ENCODE results near the gene PCNA. TPM values are rescaled to one million over a fixed set of nuclear protein-coding genes. Genes with fewer than 3 reads are reported as not detected.

The PCNA gene
- total RNA-seq, 1 donor from 2014 or later = 323 TPM

DNA sequence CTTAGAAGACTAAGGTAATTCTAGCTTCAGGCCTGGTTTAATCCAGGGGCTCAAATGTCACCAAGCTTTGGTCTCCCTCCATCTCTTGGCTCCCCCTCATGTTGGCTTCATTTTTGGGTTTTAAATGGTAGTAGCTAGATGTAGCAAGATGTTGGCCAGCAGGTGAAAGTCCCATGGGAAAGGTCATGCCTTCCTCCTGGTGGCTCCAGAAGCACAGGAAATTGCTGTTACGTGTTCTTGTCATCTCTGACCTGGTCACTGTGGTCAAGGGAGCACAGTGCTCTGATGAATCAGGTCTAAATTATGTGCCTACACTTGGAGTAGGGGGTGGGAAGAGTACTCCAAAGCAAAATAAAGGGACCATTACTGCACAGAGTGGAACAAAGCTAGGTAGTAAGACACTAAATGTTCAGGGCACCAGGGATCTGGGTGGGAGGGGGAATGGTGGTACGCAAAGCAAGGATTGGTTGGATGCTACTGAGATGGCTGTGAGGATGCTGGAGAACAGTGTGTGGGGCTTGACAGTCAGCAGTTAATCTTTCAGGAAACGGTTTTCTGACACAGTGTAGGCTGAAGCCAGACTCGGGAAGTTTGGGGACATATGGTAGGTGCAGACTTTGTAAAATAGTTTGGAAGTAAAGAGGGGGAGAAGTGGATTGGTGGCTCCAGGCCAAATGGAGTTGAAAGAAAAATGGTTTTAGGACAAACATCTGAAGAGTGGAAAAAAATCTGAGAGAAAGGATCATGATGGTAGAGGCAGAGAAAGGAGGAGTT lies 37.1 kb upstream of the PCNA start:
- H3F3A ChIP-seq (ENCODE audit: low read depth) = no peaks in the 10 kb centered on the region
- DNase-seq (ENCODE audit: low spot score) = no peak
- no peak overlapping the region for H3K4me3 ChIP-seq
- H2AFZ ChIP-seq (replicated peaks) = no peak overlapping the region
- H3K4me1 ChIP-seq = no peaks in the 10 kb centered on the region
- H3K9me3 ChIP-seq (ENCODE audit: low read depth) = no peaks in the 10 kb centered on the region
- no peaks in the 10 kb centered on the region for H3K9me3 Mint-ChIP-seq
- no peak overlapping the region for H3K9ac ChIP-seq
- no peak overlapping the region for H3K4me3 Mint-ChIP-seq
- peaks cover 71% of the 10 kb centered on the region for H3K79me2 ChIP-seq (ENCODE audit: low read depth)
- H3K27me3 Mint-ChIP-seq (ENCODE audit: insufficient read depth, low read depth) = peaks cover 2% of the 10 kb centered on the region
- H3K27me3 ChIP-seq = no peaks in the 10 kb centered on the region
- H3K4me2 ChIP-seq = no peak overlapping the region
- no peaks in the 10 kb centered on the region for H3K36me3 ChIP-seq
- TF ChIP-seq EZH2 (IDR thresholded peaks at IDR 0.05) = no peak
- TF ChIP-seq, protein P1, sequence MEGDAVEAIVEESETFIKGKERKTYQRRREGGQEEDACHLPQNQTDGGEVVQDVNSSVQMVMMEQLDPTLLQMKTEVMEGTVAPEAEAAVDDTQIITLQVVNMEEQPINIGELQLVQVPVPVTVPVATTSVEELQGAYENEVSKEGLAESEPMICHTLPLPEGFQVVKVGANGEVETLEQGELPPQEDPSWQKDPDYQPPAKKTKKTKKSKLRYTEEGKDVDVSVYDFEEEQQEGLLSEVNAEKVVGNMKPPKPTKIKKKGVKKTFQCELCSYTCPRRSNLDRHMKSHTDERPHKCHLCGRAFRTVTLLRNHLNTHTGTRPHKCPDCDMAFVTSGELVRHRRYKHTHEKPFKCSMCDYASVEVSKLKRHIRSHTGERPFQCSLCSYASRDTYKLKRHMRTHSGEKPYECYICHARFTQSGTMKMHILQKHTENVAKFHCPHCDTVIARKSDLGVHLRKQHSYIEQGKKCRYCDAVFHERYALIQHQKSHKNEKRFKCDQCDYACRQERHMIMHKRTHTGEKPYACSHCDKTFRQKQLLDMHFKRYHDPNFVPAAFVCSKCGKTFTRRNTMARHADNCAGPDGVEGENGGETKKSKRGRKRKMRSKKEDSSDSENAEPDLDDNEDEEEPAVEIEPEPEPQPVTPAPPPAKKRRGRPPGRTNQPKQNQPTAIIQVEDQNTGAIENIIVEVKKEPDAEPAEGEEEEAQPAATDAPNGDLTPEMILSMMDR (IDR thresholded peaks at IDR 0.05) = no peak
- TF ChIP-seq EZH2phosphoT487 (IDR thresholded peaks at IDR 0.05) = no peak
- no peak overlapping the region for H3K27ac Mint-ChIP-seq
- H3K36me3 Mint-ChIP-seq = peaks cover 2% of the 10 kb centered on the region
- H3K4me1 Mint-ChIP-seq = peaks cover 9% of the 10 kb centered on the region
- peaks cover 62% of the 10 kb centered on the region for H4K20me1 ChIP-seq (ENCODE audit: low read depth)
- H3K27ac ChIP-seq = no peak overlapping the region

DNA sequence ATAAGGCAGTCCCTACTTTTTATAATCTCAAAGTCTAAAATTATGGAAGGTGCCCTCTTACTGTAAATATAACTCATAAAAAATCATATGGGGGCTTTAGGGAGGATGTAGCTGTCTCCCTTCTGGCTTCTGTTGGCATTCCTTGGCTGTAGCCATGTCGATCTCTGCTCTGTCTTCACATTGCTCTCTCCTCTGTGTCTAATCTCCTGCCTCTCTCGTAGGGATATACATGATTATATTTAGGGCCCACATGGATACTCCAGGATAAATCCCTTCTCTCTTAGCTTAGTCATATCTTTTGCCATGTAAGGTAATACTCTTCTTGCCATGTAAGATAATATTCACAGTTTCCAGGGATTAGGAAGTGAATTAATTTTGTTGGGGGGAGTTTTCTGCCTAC lies 35.6 kb upstream of the PCNA start:
- peaks cover 59% of the 10 kb centered on the region for H4K20me1 ChIP-seq (ENCODE audit: low read depth)
- Mint-ChIP-seq H3K27ac (no peak overlapping the region), H3K4me3 (no peak overlapping the region), H3K27me3 (ENCODE audit: insufficient read depth, low read depth) (peaks cover 2% of the 10 kb centered on the region), H3K36me3 (no peaks in the 10 kb centered on the region), H3K9me3 (no peaks in the 10 kb centered on the region), H3K4me1 (peaks cover 9% of the 10 kb centered on the region)
- H3K79me2 ChIP-seq (ENCODE audit: low read depth) = peaks cover 69% of the 10 kb centered on the region
- H2AFZ ChIP-seq (replicated peaks) = no peak overlapping the region
- H3K36me3 ChIP-seq = no peaks in the 10 kb centered on the region
- TF ChIP-seq EZH2phosphoT487 (IDR thresholded peaks at IDR 0.05) = no peak
- TF ChIP-seq, protein P1 (IDR thresholded peaks at IDR 0.05) = no peak
- TF ChIP-seq EZH2 (IDR thresholded peaks at IDR 0.05) = no peak
- H3K4me3 ChIP-seq = no peak overlapping the region
- H3K9ac ChIP-seq = no peak overlapping the region
- DNase-seq (ENCODE audit: low spot score) = no peak
- no peaks in the 10 kb centered on the region for H3K4me1 ChIP-seq
- H3K9me3 ChIP-seq (ENCODE audit: low read depth) = no peaks in the 10 kb centered on the region
- H3F3A ChIP-seq (ENCODE audit: low read depth) = no peaks in the 10 kb centered on the region
- no peak overlapping the region for H3K27ac ChIP-seq
- no peaks in the 10 kb centered on the region for H3K27me3 ChIP-seq
- no peak overlapping the region for H3K4me2 ChIP-seq

DNA sequence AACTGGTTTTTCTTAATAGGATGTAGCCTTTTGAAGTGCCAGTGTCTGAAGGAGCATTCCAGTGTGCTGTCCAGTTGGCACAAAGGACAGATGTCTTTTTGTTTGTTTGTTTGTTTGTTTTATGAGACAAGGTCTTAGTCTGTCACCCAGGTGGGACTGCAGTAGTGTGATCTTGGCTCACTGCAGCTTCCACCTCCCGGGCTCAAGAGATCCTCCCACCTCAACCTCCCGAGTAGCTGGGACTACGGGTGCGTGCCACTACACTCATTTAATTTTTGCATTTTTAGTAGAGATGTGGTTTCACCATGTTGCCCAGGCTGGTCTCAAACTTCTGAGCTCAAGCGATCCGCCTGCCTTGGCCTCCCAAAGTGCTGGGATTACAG lies 34.8 kb upstream of the PCNA start:
- H4K20me1 ChIP-seq (ENCODE audit: low read depth) = peaks cover 51% of the 10 kb centered on the region
- peaks cover 2% of the 10 kb centered on the region for H3K27me3 Mint-ChIP-seq (ENCODE audit: insufficient read depth, low read depth)
- H3F3A ChIP-seq (ENCODE audit: low read depth) = no peaks in the 10 kb centered on the region
- H3K27me3 ChIP-seq = no peaks in the 10 kb centered on the region
- H3K9me3 ChIP-seq (ENCODE audit: low read depth) = no peaks in the 10 kb centered on the region
- H3K4me1 ChIP-seq = no peaks in the 10 kb centered on the region
- H3K4me3 Mint-ChIP-seq = no peak overlapping the region
- no peak overlapping the region for H2AFZ ChIP-seq (replicated peaks)
- no peaks in the 10 kb centered on the region for H3K36me3 ChIP-seq
- no peak overlapping the region for H3K9ac ChIP-seq
- peaks cover 69% of the 10 kb centered on the region for H3K79me2 ChIP-seq (ENCODE audit: low read depth)
- no peak overlapping the region for H3K27ac Mint-ChIP-seq
- no peak overlapping the region for H3K4me2 ChIP-seq
- H3K9me3 Mint-ChIP-seq = no peaks in the 10 kb centered on the region
- DNase-seq (ENCODE audit: low spot score) = no peak
- H3K4me3 ChIP-seq = no peak overlapping the region
- H3K36me3 Mint-ChIP-seq = no peaks in the 10 kb centered on the region
- H3K4me1 Mint-ChIP-seq = peaks cover 9% of the 10 kb centered on the region
- TF ChIP-seq, protein P1 (IDR thresholded peaks at IDR 0.05) = no peak
- no peak for TF ChIP-seq EZH2 (IDR thresholded peaks at IDR 0.05)
- no peak for TF ChIP-seq EZH2phosphoT487 (IDR thresholded peaks at IDR 0.05)
- H3K27ac ChIP-seq = no peak overlapping the region
